HG03103 (cell line): ENCODE measurements around the gene PCF11.
"Not testable (repeated sequence)": the region's sequence is repeated elsewhere in the genome, so short reads cannot be mapped to it uniquely, and the experiment has no call there.

ENCODE experiments used
- ATAC-seq: cut with Tn5 transposase; IDR thresholded peaks from one replicate; pipeline ENCODE4 v1.9.1; 2021; ENCODE audit warnings: low read depth; ENCODE audit not compliant: unreplicated experiment

The PCF11 gene

GRCh38 chr11:83156996-83157593, at the start of gene PCF11:
Gene PCF11 (plus strand): TSS chr11:83157131. CDS start chr11:83157440, 309 bp downstream.
- ATAC-seq, result peak; percentile 1

GRCh38 chr11:83112886-83113285, 44.0 kb upstream of the PCF11 start:
- no peak for ATAC-seq

GRCh38 chr11:83115026-83115425, 41.9 kb upstream of the PCF11 start:
- ATAC-seq, result no peak

- no peak for ATAC-seq
These were observed 41.4 kb upstream of the PCF11 start for GRCh38 chr11:83115551-83115950.

GRCh38 chr11:83116015-83116641, 40.8 kb upstream of the PCF11 start:
- ATAC-seq, result no peak

- no peak for ATAC-seq
These were observed 38.1 kb upstream of the PCF11 start for GRCh38 chr11:83118814-83119213.

GRCh38 chr11:83119216-83119615, 37.7 kb upstream of the PCF11 start:
- no peak for ATAC-seq

GRCh38 chr11:83120327-83120726, 36.6 kb upstream of the PCF11 start:
- ATAC-seq, result no peak

GRCh38 chr11:83122050-83122449, 34.9 kb upstream of the PCF11 start:
- no peak for ATAC-seq

GRCh38 chr11:83122766-83123165, 34.2 kb upstream of the PCF11 start:
- no peak for ATAC-seq

GRCh38 chr11:83124636-83125424, 32.1 kb upstream of the PCF11 start:
- ATAC-seq, result no peak

- ATAC-seq, result no peak
These were observed 31.4 kb upstream of the PCF11 start for GRCh38 chr11:83125577-83125976.

- no peak for ATAC-seq
These were observed 29.7 kb upstream of the PCF11 start for GRCh38 chr11:83127310-83127637.

GRCh38 chr11:83132191-83132590, 24.7 kb upstream of the PCF11 start:
- ATAC-seq, result no peak

GRCh38 chr11:83133266-83133665, 23.7 kb upstream of the PCF11 start:
- not testable (repeated sequence) for ATAC-seq

GRCh38 chr11:83139310-83139709, 17.6 kb upstream of the PCF11 start:
- no peak for ATAC-seq

- peak; percentile 94 for ATAC-seq
These were observed 16.1 kb upstream of the PCF11 start for GRCh38 chr11:83140691-83141455.

- ATAC-seq, result no peak
These were observed 9.0 kb upstream of the PCF11 start for GRCh38 chr11:83147895-83148294.

- ATAC-seq, result no peak
These were observed 6.5 kb upstream of the PCF11 start for GRCh38 chr11:83150450-83150849.

- ATAC-seq, result no peak
These were observed 5.5 kb upstream of the PCF11 start for GRCh38 chr11:83151274-83151977.

GRCh38 chr11:83152264-83152663, 4.7 kb upstream of the PCF11 start:
- ATAC-seq, result no peak
